ENCODE measurements around the gene PHKG1.

DNA sequence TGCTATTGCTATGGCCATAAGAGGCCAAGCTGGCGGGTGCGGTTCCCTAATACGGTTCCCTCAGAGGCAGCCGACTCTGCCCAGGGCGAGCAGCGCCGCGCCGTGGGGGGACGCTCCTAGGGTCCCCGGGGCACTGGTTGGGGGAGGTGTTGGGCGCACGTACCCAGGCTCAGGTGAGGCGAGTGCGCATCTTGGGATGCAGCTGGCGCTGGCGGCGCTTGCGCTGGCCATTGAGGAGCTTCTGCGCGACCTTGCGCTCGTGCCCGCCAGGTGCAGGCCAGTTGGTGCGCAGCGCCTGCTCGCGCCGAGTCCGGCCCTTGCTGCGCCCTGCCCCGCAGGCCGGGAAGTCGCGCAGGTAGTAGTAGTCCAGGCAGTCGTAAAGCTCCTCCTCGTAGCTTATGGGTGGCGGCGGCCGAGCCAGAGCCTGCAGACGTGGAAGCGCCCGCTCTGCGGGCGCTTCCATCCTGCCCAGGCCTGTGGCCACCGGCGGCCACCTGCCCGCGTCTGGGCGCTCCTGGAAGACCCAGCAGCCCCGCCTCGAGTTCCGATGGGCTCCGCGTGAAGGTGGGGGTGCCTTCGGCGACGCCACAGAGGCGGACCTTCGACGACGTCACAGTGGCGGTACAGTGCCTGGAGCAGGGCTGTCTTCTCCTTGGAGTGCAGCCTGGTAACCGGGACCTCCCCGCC lies 23.2 kb upstream of the PHKG1 start, which contains the start of gene NUPR2:
- TF ChIP-seq, protein P1, sequence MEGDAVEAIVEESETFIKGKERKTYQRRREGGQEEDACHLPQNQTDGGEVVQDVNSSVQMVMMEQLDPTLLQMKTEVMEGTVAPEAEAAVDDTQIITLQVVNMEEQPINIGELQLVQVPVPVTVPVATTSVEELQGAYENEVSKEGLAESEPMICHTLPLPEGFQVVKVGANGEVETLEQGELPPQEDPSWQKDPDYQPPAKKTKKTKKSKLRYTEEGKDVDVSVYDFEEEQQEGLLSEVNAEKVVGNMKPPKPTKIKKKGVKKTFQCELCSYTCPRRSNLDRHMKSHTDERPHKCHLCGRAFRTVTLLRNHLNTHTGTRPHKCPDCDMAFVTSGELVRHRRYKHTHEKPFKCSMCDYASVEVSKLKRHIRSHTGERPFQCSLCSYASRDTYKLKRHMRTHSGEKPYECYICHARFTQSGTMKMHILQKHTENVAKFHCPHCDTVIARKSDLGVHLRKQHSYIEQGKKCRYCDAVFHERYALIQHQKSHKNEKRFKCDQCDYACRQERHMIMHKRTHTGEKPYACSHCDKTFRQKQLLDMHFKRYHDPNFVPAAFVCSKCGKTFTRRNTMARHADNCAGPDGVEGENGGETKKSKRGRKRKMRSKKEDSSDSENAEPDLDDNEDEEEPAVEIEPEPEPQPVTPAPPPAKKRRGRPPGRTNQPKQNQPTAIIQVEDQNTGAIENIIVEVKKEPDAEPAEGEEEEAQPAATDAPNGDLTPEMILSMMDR (IDR thresholded peaks at IDR 0.05 in 2 of 3, conservative IDR thresholded peaks at IDR 0.05 in 1 of 3; ENCODE audit: borderline replicate concordance in 1 of 3, insufficient read depth in 1 of 3, low read depth in 2 of 3, low read length in 2 of 3): no peak
- no peak for TF ChIP-seq ZNF274 (IDR thresholded peaks at IDR 0.05; ENCODE audit: low read depth, low read length)
- TF ChIP-seq POLR2A (IDR thresholded peaks at IDR 0.05; ENCODE audit: borderline replicate concordance, extremely low read depth, insufficient read depth, insufficient read length): no peak
- no peak for TF ChIP-seq SIN3A (IDR thresholded peaks at IDR 0.05; ENCODE audit: low read depth)
- no peak for TF ChIP-seq JUND (IDR thresholded peaks at IDR 0.05)
- TF ChIP-seq TCF7L2 (IDR thresholded peaks at IDR 0.05; ENCODE audit: borderline replicate concordance, extremely low read depth, insufficient read depth, insufficient read length): no peak
- no peak for TF ChIP-seq POLR2AphosphoS5 (IDR thresholded peaks at IDR 0.05; ENCODE audit: low read depth, low read length)
- no peak for TF ChIP-seq ZBTB33 (IDR thresholded peaks at IDR 0.05; ENCODE audit: extremely low read depth, insufficient replicate concordance, low read length)
- no peak for TF ChIP-seq EZH2 (IDR thresholded peaks at IDR 0.05)
- no peak for TF ChIP-seq ZFX (IDR thresholded peaks at IDR 0.05)
- TF ChIP-seq SP1 (IDR thresholded peaks at IDR 0.05; ENCODE audit: low read depth): no peak

Data from HCT116 (cell line).